GM23248 (cell line): ENCODE measurements around the gene IL21R.

Experiments
- EZH2 ChIP-seq: fragments of 200-600 bp; sonication (generic); IDR thresholded peaks from 2 replicates; pipeline ENCODE4 v1.6.1; 2018; ENCODE audit warnings: antibody characterized with exemption, mild to moderate bottlenecking; ENCODE audit not compliant: insufficient read depth, poor library complexity, severe bottlenecking
- EZH2phosphoT487 ChIP-seq: fragments of 200-600 bp; sonication (generic); IDR thresholded peaks from 2 replicates; pipeline ENCODE4 v1.6.1; 2018; ENCODE audit warnings: antibody characterized with exemption, moderate library complexity, mild to moderate bottlenecking, low read depth; ENCODE audit not compliant: insufficient read depth

DNA sequence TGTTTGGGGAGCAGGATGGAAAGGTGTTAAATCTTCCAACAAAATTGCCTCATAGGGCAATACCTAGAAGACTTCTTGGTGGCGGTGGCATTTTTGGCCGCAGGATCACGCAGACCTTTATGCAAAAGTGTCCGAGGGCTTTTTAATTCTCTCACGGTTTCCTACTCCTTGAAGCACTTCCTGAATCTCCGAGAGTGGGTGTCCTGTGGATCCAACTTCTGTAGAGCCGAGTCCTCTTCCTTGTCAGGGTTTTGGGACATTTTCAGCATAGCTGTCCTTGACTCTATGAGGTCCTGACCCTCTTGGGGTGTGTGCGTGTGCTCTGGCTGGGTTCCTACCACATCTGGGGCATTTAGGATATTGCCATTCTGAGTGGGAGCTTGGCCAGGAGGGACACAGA, 31.7 kb downstream of the IL21R start:
- TF ChIP-seq EZH2 (no peak), EZH2phosphoT487 (no peak)
